ENCODE data around the gene HOXC4.
"Not testable (repeated sequence)": the region's sequence is repeated elsewhere in the genome, so short reads cannot be mapped to it uniquely, and the experiment has no call there.

- not testable (repeated sequence) for TF ChIP-seq CTCF, EP300, POLR2A (IDR thresholded peaks at IDR 0.05)
These were observed 28.2 kb downstream of the HOXC4 start for GRCh38 chr12:54081581-54082396.

All from sigmoid colon (tissue), 4 donors.